Ishikawa (cell line): Measurements from ENCODE around the gene TFF1.

Source experiments
- CEBPB ChIP-seq: IDR thresholded peaks from 2 replicates; pipeline ENCODE4 v1.6.1; 2012
- CREB1 ChIP-seq: IDR thresholded peaks from 2 replicates; pipeline ENCODE4 v1.6.1; 2012; ENCODE audit warnings: low read depth
- EGR1 ChIP-seq: IDR thresholded peaks from 2 replicates; pipeline ENCODE4 v1.6.1; 2012
- EP300 ChIP-seq: IDR thresholded peaks from 2 replicates; pipeline ENCODE4 v1.6.1; 2012; ENCODE audit warnings: borderline replicate concordance
- FOXM1 ChIP-seq: IDR thresholded peaks from 2 replicates; pipeline ENCODE4 v1.6.1; 2012; ENCODE audit warnings: low read depth, borderline replicate concordance
- NFIC ChIP-seq: IDR thresholded peaks from 2 replicates; pipeline ENCODE4 v1.6.1; 2012
- RAD21 ChIP-seq: IDR thresholded peaks from 2 replicates; pipeline ENCODE4 v1.6.1; 2012; ENCODE audit warnings: low read depth
- TAF1 ChIP-seq: IDR thresholded peaks from 2 replicates; pipeline ENCODE4 v1.6.1; 2012; ENCODE audit warnings: low read depth, mild to moderate bottlenecking
- TEAD4 ChIP-seq: IDR thresholded peaks from 2 replicates; pipeline ENCODE4 v1.6.1; 2012
- YY1 ChIP-seq: IDR thresholded peaks from 2 replicates; pipeline ENCODE4 v1.6.1; 2012; ENCODE audit warnings: low read depth
- ZBTB7A ChIP-seq: IDR thresholded peaks from 2 replicates; pipeline ENCODE4 v1.6.1; 2012; ENCODE audit warnings: low read depth
- TF ChIP-seq, protein P1 (sequence below): IDR thresholded peaks from 2 replicates; pipeline ENCODE4 v1.6.1; 2012
- TF ChIP-seq, protein P2 (sequence below): IDR thresholded peaks from 2 replicates; pipeline ENCODE4 v1.6.1; 2012
- TF ChIP-seq, protein P3 (sequence below): IDR thresholded peaks from 2 replicates; pipeline ENCODE4 v1.6.1; 2012; ENCODE audit warnings: low read depth, mild to moderate bottlenecking

The TFF1 gene

DNA sequence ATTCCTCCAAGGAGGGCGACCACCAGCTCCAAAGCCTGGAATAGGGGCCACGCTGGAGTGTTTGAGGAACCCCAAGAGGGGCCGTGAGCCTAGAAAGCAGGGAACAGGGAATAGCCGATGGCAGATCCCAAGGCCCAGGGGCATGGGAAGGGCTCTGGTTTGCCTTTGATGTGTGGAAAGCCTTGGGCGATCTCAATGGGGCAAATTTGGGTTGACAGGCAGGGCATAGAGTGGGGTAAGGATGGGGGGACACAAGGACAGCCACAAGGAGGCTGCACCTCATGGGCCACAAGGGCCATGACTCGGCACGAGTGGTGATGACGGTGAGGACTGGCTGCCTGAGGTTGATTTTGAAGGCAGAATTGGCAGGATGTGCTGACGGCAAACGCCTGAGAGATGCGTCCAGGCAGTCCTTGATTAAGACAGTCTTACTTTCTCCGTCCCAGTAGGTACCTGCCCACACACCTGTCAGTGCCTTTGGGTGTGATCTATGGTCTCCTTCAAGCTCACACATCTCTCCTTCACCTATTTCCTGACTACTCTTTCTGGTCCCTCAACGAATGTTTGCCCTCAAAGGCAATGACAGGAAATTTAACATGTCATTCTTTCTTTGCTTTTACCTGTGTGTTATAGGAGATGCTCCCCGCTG, 31.5 kb upstream of the TFF1 start:
- TF ChIP-seq RAD21 (no peak), EGR1 (no peak), TAF1 (no peak), FOXM1 (no peak), YY1 (no peak)
- TF ChIP-seq, protein P1, sequence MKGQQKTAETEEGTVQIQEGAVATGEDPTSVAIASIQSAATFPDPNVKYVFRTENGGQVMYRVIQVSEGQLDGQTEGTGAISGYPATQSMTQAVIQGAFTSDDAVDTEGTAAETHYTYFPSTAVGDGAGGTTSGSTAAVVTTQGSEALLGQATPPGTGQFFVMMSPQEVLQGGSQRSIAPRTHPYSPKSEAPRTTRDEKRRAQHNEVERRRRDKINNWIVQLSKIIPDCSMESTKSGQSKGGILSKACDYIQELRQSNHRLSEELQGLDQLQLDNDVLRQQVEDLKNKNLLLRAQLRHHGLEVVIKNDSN, result no peak

DNA sequence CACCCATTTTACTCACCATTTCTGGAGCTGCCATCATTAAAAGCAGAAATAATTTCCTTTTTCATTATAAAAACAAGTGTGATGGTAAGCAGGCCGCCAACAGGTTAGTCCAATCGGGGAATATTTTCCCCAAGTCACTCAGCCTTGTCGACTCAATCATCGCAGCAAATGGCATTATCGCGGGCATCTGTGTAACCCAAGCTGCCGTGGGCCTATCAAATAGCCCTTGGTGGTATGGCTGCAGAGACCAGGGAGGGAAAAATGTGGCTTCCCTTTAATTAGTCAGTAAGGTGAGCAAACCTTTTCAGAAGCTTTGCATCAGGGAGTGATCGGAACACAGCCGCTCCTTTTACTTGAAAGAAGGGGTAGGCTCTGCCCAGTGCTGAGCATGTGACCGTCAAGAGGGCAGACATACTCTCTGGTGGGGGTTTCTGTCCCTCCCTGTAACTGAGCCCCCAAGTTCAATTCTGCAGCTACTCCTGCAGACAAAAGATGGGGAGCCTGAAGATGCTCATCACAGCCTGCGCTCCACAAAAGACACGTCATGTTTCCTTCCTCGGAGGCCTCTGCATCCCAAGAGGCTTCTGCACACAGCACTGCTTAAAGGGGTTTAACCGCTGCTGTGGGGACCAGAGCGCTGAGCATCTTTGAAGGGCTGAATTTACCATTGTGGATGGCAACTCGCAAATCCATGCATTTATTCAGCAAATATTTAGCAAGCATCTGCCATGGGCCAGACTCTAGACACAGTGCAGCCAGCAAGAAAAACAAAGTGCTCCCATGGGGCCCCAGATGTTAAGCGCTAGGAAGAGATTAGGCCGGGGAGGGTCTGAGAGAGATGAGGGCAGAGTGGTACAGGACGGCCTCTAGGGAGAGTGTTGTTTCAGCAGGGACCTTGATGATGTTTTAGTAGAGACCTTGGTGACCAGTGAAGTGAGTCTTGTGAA, 30.7 kb upstream of the TFF1 start:
- TF ChIP-seq RAD21 (no peak), CREB1 (no peak), TEAD4 (no peak), NFIC (no peak), EP300 (no peak), ZBTB7A (no peak), YY1 (no peak), CEBPB (no peak), FOXM1 (no peak), EGR1 (no peak), TAF1 (no peak)
- TF ChIP-seq, protein P2, sequence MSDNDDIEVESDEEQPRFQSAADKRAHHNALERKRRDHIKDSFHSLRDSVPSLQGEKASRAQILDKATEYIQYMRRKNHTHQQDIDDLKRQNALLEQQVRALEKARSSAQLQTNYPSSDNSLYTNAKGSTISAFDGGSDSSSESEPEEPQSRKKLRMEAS, result no peak
- TF ChIP-seq, protein P3, sequence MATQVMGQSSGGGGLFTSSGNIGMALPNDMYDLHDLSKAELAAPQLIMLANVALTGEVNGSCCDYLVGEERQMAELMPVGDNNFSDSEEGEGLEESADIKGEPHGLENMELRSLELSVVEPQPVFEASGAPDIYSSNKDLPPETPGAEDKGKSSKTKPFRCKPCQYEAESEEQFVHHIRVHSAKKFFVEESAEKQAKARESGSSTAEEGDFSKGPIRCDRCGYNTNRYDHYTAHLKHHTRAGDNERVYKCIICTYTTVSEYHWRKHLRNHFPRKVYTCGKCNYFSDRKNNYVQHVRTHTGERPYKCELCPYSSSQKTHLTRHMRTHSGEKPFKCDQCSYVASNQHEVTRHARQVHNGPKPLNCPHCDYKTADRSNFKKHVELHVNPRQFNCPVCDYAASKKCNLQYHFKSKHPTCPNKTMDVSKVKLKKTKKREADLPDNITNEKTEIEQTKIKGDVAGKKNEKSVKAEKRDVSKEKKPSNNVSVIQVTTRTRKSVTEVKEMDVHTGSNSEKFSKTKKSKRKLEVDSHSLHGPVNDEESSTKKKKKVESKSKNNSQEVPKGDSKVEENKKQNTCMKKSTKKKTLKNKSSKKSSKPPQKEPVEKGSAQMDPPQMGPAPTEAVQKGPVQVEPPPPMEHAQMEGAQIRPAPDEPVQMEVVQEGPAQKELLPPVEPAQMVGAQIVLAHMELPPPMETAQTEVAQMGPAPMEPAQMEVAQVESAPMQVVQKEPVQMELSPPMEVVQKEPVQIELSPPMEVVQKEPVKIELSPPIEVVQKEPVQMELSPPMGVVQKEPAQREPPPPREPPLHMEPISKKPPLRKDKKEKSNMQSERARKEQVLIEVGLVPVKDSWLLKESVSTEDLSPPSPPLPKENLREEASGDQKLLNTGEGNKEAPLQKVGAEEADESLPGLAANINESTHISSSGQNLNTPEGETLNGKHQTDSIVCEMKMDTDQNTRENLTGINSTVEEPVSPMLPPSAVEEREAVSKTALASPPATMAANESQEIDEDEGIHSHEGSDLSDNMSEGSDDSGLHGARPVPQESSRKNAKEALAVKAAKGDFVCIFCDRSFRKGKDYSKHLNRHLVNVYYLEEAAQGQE, result no peak
- TF ChIP-seq, protein P1, result no peak

DNA sequence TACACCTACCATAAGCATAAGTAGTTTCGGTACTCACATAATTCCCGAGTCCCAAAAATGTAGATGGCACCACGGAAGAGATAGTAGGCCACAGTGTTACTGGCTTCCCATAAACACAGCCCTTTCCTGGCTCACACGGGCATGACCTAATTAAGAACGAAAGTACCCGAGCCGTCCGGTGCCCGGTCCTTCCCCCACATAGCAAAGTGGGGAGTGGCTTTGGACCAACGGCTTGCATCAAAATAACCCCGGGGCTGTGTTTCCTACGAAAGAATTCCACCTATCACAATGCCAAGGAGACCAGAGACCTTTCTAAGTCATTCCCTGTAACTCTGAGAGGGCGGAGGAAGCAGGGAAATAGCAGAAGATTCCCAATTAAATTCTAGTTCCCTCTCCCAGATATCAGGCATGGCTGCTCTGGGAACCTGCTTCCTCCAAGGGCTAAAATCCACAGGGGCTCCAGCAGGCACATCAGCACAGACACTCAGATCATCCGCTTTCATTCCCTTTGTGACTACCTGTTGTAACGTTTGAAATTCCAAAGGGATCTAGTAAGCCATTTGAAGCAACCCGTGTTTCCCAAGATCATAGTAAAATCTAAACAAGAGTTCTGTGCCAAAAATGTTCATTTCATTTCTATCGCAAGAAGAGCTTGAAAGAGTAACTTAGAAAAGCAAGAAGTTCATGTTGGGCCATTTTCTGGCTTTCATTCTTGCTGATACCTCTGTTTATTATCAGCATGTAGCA, 29.7 kb upstream of the TFF1 start, which contains the start of gene TMPRSS3:
Gene TMPRSS3, minus strand, starts transcription at position 148 of the 747 bp plus-strand sequence. CDS start 635 bp downstream, outside the sequence.
- TF ChIP-seq CREB1 (no peak), TAF1 (no peak)
- TF ChIP-seq, protein P2, result no peak

DNA sequence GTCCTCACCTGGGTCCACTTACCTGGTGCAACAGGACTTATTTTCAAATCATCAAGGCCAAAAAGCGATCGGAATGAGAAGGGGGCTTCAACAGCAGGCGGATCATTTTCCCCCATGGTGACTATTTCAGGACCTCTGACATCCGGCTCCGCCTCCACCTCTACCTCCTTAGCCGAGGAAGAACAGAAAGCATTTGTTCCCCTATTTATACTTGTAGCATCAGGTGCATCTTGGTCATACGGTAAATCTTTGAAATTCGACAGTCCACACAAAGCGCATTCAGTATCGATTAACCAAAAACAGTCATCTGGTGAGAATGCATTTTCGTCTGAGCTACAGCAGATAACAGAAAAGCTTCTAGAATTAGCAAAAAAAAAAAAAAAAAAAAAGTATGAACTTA, 29.0 kb upstream of the TFF1 start:
- TF ChIP-seq TEAD4, result no peak
- TF ChIP-seq, protein P2, result no peak
- TF ChIP-seq, protein P1, result no peak

DNA sequence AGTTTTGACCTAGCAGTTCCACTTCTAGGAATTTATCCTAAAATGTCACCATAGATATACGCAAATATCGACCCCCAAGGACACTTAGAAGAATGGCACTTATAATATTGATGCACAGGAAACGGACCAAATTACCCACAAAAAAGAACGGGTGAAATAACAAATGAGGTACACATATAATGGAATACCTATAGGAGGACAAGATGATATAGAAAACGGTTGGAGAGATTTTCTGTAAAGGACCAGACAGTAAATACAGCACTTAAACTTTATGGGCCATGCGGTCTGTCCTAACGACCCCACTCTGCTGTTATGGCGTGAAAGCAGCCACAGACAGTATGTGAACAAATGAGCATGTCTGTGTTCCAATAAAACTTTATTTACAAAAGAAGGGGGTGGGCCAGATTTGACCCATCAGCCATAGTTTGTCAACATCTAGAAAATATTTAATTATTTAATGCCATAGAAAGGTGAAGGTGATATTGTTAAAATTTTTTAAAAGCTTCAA, 27.2 kb upstream of the TFF1 start:
- no peak for TF ChIP-seq TEAD4
- TF ChIP-seq, protein P2, result no peak
- no peak for TF ChIP-seq CREB1
- no peak for TF ChIP-seq YY1
- TF ChIP-seq ZBTB7A, result no peak
- TF ChIP-seq, protein P3, result no peak
- no peak for TF ChIP-seq EGR1
- TF ChIP-seq RAD21, result no peak
- TF ChIP-seq TAF1, result no peak
- TF ChIP-seq, protein P1, result no peak
- no peak for TF ChIP-seq FOXM1
- TF ChIP-seq NFIC, result no peak
- no peak for TF ChIP-seq CEBPB
